A549 (cell line): Measurements from ENCODE around the gene OPRM1. TPM values are rescaled to one million over a fixed set of nuclear protein-coding genes. Genes with fewer than 3 reads are reported as not detected.

Experiments
- ATAC-seq, 2 experiments: fragments of 200-7000 bp in 1 of 2; fragments of >200 bp in 1 of 2; cut with Nextera tagmentation in 1 of 2; cut with Tn5 transposase in 1 of 2; 3 replicates each; pipeline versions ENCODE4 v1.8.0 to v1.9.1; 2018 to 2020; ENCODE audit warnings: mild to moderate bottlenecking in 1 of 2, moderate library complexity in 1 of 2
- CTCF ChIA-PET: fragments of 300-600 bp; sonication (Branson Sonifier 250); formaldehyde crosslinking; extraction: SDS; loops from one replicate; lab custom pipeline; 2021; ENCODE audit warnings: antibody characterized with exemption, inconsistent platforms; lab: Yijun Ruan, JAX
- POLR2A ChIA-PET: fragments of 350-600 bp; formaldehyde crosslinking; extraction: SDS; loops from one replicate; lab custom pipeline; 2021; ENCODE audit warnings: antibody characterized with exemption, inconsistent platforms; lab: Yijun Ruan, JAX
- DNase-seq, 2 experiments: peaks; one replicate each; pipeline versions ENCODE4 v3.0.0 to v3.0.0-alpha.2; 2011 to 2016; ENCODE audit warnings: low read depth in 1 of 2, low spot score in 1 of 2
- FAIRE-seq: peaks from 2 replicates; lab custom pipeline; 2011; peaks lifted over from hg19 to GRCh38; lab: Jason Lieb, UNC
- H3K27ac ChIP-seq, 2 experiments: fragments of >200 bp; sonication (Bioruptor Twin); formaldehyde crosslinking; 3 replicates each; pipeline ENCODE4 v1.5.1; 2016 to 2017
- H3K4me1 ChIP-seq: fragments of >200 bp; sonication (Bioruptor Twin); formaldehyde crosslinking; 3 replicates; pipeline ENCODE4 v1.6.1; 2016
- H3K4me2 ChIP-seq: fragments of >200 bp; sonication (Bioruptor Twin); formaldehyde crosslinking; 3 replicates; pipeline ENCODE4 v1.6.1; 2016
- H3K4me3 ChIP-seq: fragments of >200 bp; sonication (Bioruptor Twin); formaldehyde crosslinking; 3 replicates; pipeline ENCODE4 v1.5.1; 2016
- H3K9me3 ChIP-seq: fragments of >200 bp; sonication (Bioruptor Twin); formaldehyde crosslinking; 3 replicates; pipeline ENCODE4 v1.6.1; 2016
- BHLHE40 ChIP-seq: IDR thresholded peaks from 2 replicates; pipeline ENCODE4 v1.6.1; 2012; ENCODE audit warnings: low read depth, low read length, inconsistent platforms
- CBX8 ChIP-seq: fragments of 200-600 bp; sonication (generic); IDR thresholded peaks from 2 replicates; pipeline ENCODE4 v1.6.1; 2016
- CHD2 ChIP-seq: fragments of 150-350 bp; IDR thresholded peaks from 2 replicates; pipeline ENCODE4 v1.6.1; 2014; ENCODE audit warnings: low read length; ENCODE audit not compliant: partially characterized antibody
- EHF ChIP-seq: fragments of 250-450 bp; sonication (Bioruptor Pico); IDR thresholded peaks from 2 replicates; pipeline ENCODE4 v1.5.0; 2020; ENCODE audit warnings: mild to moderate bottlenecking
- EHMT2 ChIP-seq: fragments of 200-600 bp; sonication (generic); IDR thresholded peaks from 2 replicates; pipeline ENCODE4 v1.6.1; 2016; ENCODE audit warnings: antibody characterized with exemption, low read depth, mild to moderate bottlenecking, moderate library complexity
- FOSB ChIP-seq: fragments of 250-450 bp; sonication (Bioruptor Pico); IDR thresholded peaks from 2 replicates; pipeline ENCODE4 v1.5.0; 2020; ENCODE audit warnings: mild to moderate bottlenecking, moderate library complexity
- FOSL2 ChIP-seq, 2 experiments: fragments of 450-650 bp in 1 of 2; fragments of >200 bp in 1 of 2; sonication (Bioruptor Twin) in 1 of 2; formaldehyde crosslinking; IDR thresholded peaks; 2 replicates each; pipeline versions ENCODE4 v1.5.0 to v1.6.1; 2016 to 2020; ENCODE audit warnings: mild to moderate bottlenecking in 1 of 2, moderate library complexity in 1 of 2
- HEYL ChIP-seq: fragments of 250-450 bp; sonication (Bioruptor Pico); IDR thresholded peaks from 2 replicates; pipeline ENCODE4 v1.8.0; 2021; ENCODE audit warnings: mild to moderate bottlenecking, moderate library complexity
- HOXB5 ChIP-seq: fragments of 250-450 bp; sonication (Bioruptor Pico); IDR thresholded peaks from 2 replicates; pipeline ENCODE4 v1.5.0; 2020; ENCODE audit warnings: mild to moderate bottlenecking, moderate library complexity
- JUN ChIP-seq, 2 experiments: fragments of >200 bp; sonication (Bioruptor Twin); formaldehyde crosslinking; IDR thresholded peaks; 2 replicates in 1 of 2; 3 replicates in 1 of 2; pipeline ENCODE4 v1.6.1; 2016 to 2017
- MAZ ChIP-seq: fragments of 150-350 bp; IDR thresholded peaks from 2 replicates; pipeline ENCODE4 v1.6.1; 2014; ENCODE audit warnings: antibody characterized with exemption, low read depth, low read length, borderline replicate concordance
- MYC ChIP-seq: IDR thresholded peaks from 2 replicates; pipeline ENCODE4 v1.6.1; 2012; ENCODE audit warnings: mild to moderate bottlenecking, inconsistent platforms, low read length, improper control_type of control experiment, borderline replicate concordance
- NR3C1 ChIP-seq: fragments of >200 bp; sonication (Bioruptor Twin); formaldehyde crosslinking; IDR thresholded peaks from 3 replicates; pipeline ENCODE4 v1.6.1; 2017
- POLR2A ChIP-seq: IDR thresholded peaks from 2 replicates; pipeline ENCODE4 v1.6.1; 2012; ENCODE audit warnings: mild to moderate bottlenecking, low read length
- RAD21 ChIP-seq, 2 experiments: fragments of >200 bp in 1 of 2; sonication (Bioruptor Twin) in 1 of 2; formaldehyde crosslinking in 1 of 2; IDR thresholded peaks in 1 of 2; conservative IDR thresholded peaks in 1 of 2; 2 replicates in 1 of 2; 3 replicates in 1 of 2; pipeline ENCODE4 v1.6.1; 2012 to 2018; ENCODE audit warnings: inconsistent platforms in 1 of 2
- RARB ChIP-seq: fragments of 250-450 bp; sonication (Bioruptor Pico); IDR thresholded peaks from 2 replicates; pipeline ENCODE4 v1.8.0; 2021; ENCODE audit warnings: mild to moderate bottlenecking, moderate library complexity
- RCOR1 ChIP-seq: fragments of 150-350 bp; IDR thresholded peaks from 2 replicates; pipeline ENCODE4 v1.6.1; 2014; ENCODE audit warnings: antibody characterized with exemption, low read length, low read depth
- TFCP2L1 ChIP-seq: fragments of 250-450 bp; sonication (Bioruptor Pico); IDR thresholded peaks from 2 replicates; pipeline ENCODE4 v1.5.0; 2021; ENCODE audit warnings: mild to moderate bottlenecking
- ZNF302 ChIP-seq: fragments of 250-450 bp; sonication (Bioruptor Pico); IDR thresholded peaks from 2 replicates; pipeline ENCODE4 v1.9.0; 2021; ENCODE audit warnings: inconsistent platforms, mild to moderate bottlenecking, moderate library complexity
- ZSCAN20 ChIP-seq: fragments of 250-450 bp; sonication (Bioruptor Pico); IDR thresholded peaks from 2 replicates; pipeline ENCODE4 v1.8.0; 2022; ENCODE audit warnings: mild to moderate bottlenecking, moderate library complexity
- WGBS: methylation state at CpG from one replicate; pipeline ENCODE4 v1.1.6; 2017; ENCODE audit errors: missing lambda C conversion rate; 5-methylcytosine and 5-hydroxymethylcytosine counted together
- polyA plus RNA-seq, 4 experiments: library from polyadenylated mRNA; depleted of rRNA in 3 of 4; stranded (reverse); fragments of >200 nt; fragmentation: RNase III in 1 of 4; extraction: RNeasy Plus Mini Kit Qiagen cat#74134 plus additional on column Dnase treatment in 1 of 4; gene quantifications; 2 replicates in 3 of 4; 3 replicates in 1 of 4; pipeline ENCODE4 v1.2.3, GENCODE V29; 2011 to 2017
- TF ChIP-seq, protein P1 (sequence below): fragments of 250-450 bp; sonication (Bioruptor Pico); IDR thresholded peaks from 2 replicates; pipeline ENCODE4 v1.5.0; 2020; ENCODE audit warnings: low read depth, mild to moderate bottlenecking, moderate library complexity
- TF ChIP-seq, protein P2 (sequence below): fragments of 150-350 bp; IDR thresholded peaks from 2 replicates; pipeline ENCODE4 v1.6.1; 2014; ENCODE audit warnings: low read depth, mild to moderate bottlenecking, low read length
- TF ChIP-seq, protein P3 (sequence below): fragments of >200 bp; sonication (Bioruptor Twin); formaldehyde crosslinking; IDR thresholded peaks from 3 replicates; pipeline ENCODE4 v1.6.1; 2016
- TF ChIP-seq, protein P4 (sequence below): fragments of 450-650 bp; IDR thresholded peaks from 2 replicates; pipeline ENCODE4 v1.6.1; 2014; ENCODE audit warnings: antibody characterized with exemption

The OPRM1 gene
- polyA plus RNA-seq, 2 of the 4 experiments (the other 2 are of a cell fraction), result not detected

DNA sequence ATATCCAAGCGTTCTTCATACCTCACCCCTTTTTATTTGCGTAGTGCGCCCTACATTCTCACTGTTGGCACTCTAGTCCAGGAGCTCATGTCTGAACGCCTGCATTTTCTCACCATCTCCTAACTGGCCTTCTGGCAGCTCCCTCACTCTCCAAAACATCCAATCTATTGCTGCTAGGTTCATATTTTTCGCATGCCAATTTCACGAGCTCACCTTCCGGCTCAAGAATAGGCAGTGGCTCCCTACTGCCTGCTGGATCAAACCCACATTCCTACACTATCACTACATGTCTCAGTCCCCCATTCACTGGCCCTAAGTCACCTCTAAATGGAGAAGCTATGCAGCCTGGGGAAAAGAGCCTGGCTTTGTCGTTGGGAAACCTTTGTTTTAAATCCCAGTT lies 202.5 kb downstream of the OPRM1 start:
- no peak for FAIRE-seq
- POLR2A ChIA-PET, result no interaction called here
- TF ChIP-seq BHLHE40 (no peak), RAD21 (conservative IDR thresholded peaks at IDR 0.05 in 1 of 2, IDR thresholded peaks at IDR 0.05 in 1 of 2) (no peak), CHD2 (no peak), MAZ (no peak), FOSL2 (IDR thresholded peaks at IDR 0.05) (no peak), FOSL2 (CRISPR knock-in tag; IDR thresholded peaks at IDR 0.05) (no peak), FOSB (CRISPR knock-in tag) (no peak), EHF (CRISPR knock-in tag) (no peak), TFCP2L1 (CRISPR knock-in tag) (no peak)
- TF ChIP-seq, protein P1, sequence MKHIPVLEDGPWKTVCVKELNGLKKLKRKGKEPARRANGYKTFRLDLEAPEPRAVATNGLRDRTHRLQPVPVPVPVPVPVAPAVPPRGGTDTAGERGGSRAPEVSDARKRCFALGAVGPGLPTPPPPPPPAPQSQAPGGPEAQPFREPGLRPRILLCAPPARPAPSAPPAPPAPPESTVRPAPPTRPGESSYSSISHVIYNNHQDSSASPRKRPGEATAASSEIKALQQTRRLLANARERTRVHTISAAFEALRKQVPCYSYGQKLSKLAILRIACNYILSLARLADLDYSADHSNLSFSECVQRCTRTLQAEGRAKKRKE (CRISPR knock-in tag), result no peak
- TF ChIP-seq, protein P2, sequence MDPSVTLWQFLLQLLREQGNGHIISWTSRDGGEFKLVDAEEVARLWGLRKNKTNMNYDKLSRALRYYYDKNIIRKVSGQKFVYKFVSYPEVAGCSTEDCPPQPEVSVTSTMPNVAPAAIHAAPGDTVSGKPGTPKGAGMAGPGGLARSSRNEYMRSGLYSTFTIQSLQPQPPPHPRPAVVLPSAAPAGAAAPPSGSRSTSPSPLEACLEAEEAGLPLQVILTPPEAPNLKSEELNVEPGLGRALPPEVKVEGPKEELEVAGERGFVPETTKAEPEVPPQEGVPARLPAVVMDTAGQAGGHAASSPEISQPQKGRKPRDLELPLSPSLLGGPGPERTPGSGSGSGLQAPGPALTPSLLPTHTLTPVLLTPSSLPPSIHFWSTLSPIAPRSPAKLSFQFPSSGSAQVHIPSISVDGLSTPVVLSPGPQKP, result no peak
- H3K27ac ChIP-seq, result no peak overlapping the region
- H3K4me2 ChIP-seq, result no peak overlapping the region
- ATAC-seq, result no peak
- no peaks in the 10 kb centered on the region for H3K4me1 ChIP-seq
- 76% methylated on average over 8 of the region's 8 CpGs for WGBS
- H3K9me3 ChIP-seq, result no peaks in the 10 kb centered on the region
- CTCF ChIA-PET, result interaction anchor here (1.0 kb wide), 1 partner anchor 10 kb away, joined by 3 read pairs; no protein-coding TSS in a partner anchor
- no peak overlapping the region for H3K4me3 ChIP-seq
- no peak for DNase-seq

DNA sequence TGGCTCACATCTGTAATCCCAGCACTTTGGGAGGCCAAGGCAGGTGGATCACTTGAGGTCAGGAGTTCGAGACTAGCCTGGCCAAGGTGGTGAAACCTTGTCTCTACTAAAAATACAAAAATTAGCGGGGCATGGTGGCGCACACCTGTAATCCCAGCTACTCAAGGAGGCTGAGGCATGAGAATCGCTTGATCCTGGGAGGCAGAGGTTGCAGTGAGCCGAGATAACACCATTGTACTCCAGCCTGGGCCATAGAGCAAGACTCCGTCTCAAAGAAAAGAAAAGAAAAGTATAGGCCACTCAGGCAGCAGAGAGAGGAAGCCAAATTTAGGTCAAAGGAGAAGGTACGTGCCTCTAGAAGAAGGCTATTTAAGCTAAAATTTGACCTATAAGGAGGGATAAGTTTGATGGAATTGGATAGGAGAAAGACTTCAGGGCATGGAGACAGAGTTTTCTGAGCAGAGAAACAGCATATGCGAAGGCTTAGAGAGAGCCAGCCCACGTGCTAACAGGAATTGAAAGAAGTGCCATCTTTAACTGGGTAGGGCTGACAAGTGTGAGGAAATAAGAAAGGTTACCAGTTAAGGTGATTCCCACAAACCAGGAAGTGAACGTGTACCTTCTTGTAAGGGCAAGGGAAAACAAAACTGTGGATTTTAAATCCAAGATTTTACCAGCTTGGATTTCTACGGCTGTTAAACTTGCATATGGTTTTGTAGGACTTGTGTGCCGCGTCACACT lies 203.7 kb downstream of the OPRM1 start:
- 62% methylated on average over 13 of the region's 13 CpGs for WGBS
- POLR2A ChIA-PET, result no interaction called here
- TF ChIP-seq ZSCAN20 (CRISPR knock-in tag) (no peak), TFCP2L1 (CRISPR knock-in tag) (no peak), RARB (CRISPR knock-in tag) (no peak), HOXB5 (no peak), EHMT2 (no peak), MYC (no peak), JUN (IDR thresholded peaks at IDR 0.05) (no peak), NR3C1 (no peak), POLR2A (no peak), HEYL (no peak), RCOR1 (no peak), ZNF302 (CRISPR knock-in tag) (no peak), FOSB (CRISPR knock-in tag) (no peak), CBX8 (no peak)
- TF ChIP-seq, protein P1 (CRISPR knock-in tag), result no peak
- TF ChIP-seq, protein P3, sequence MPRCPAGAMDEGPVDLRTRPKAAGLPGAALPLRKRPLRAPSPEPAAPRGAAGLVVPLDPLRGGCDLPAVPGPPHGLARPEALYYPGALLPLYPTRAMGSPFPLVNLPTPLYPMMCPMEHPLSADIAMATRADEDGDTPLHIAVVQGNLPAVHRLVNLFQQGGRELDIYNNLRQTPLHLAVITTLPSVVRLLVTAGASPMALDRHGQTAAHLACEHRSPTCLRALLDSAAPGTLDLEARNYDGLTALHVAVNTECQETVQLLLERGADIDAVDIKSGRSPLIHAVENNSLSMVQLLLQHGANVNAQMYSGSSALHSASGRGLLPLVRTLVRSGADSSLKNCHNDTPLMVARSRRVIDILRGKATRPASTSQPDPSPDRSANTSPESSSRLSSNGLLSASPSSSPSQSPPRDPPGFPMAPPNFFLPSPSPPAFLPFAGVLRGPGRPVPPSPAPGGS, result no peak
- TF ChIP-seq, protein P4, sequence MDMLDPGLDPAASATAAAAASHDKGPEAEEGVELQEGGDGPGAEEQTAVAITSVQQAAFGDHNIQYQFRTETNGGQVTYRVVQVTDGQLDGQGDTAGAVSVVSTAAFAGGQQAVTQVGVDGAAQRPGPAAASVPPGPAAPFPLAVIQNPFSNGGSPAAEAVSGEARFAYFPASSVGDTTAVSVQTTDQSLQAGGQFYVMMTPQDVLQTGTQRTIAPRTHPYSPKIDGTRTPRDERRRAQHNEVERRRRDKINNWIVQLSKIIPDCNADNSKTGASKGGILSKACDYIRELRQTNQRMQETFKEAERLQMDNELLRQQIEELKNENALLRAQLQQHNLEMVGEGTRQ, result no peak

More for the DNA sequence above, 203.7 kb downstream of the OPRM1 start:
- H3K9me3 ChIP-seq, result no peaks in the 10 kb centered on the region
- no peaks in the 10 kb centered on the region for H3K4me1 ChIP-seq
- no peak for DNase-seq
- no peak overlapping the region for H3K27ac ChIP-seq
- H3K4me2 ChIP-seq, result no peak overlapping the region
- H3K4me3 ChIP-seq, result no peak overlapping the region
- CTCF ChIA-PET, result no interaction called here
- no peak for ATAC-seq
- FAIRE-seq, result no peak
